ENCODE data around the gene FMN2.

The FMN2 gene

GRCh38 chr1:240198376-240198775 lies 106.7 kb downstream of the FMN2 start:
- DNase-seq (ENCODE audit: low read depth) = no peak

- DNase-seq (ENCODE audit: low read depth) = peak; percentile 10
Measured at GRCh38 chr1:240199758-240200645, 108.3 kb downstream of the FMN2 start.

DNA sequence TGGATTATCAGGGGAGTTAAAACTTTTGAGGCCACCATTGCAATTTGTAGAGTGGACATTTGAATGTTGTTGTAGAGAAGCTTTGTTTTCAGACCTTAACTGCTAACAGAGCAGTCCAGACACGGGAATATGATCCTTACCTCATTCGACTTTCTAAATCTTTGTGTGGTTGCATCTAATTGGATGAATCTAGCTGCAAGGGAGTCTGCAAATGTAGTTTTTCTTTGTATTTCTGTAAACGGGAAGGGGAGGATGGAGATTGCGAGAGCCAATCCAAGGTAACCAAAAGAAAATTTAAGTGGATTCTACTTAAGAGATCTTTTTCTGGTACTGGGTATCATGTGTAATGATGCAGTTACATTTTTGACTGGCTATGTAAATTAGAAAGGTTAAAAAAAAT lies 110.2 kb downstream of the FMN2 start:
- DNase-seq (ENCODE audit: low read depth) = no peak

DNA sequence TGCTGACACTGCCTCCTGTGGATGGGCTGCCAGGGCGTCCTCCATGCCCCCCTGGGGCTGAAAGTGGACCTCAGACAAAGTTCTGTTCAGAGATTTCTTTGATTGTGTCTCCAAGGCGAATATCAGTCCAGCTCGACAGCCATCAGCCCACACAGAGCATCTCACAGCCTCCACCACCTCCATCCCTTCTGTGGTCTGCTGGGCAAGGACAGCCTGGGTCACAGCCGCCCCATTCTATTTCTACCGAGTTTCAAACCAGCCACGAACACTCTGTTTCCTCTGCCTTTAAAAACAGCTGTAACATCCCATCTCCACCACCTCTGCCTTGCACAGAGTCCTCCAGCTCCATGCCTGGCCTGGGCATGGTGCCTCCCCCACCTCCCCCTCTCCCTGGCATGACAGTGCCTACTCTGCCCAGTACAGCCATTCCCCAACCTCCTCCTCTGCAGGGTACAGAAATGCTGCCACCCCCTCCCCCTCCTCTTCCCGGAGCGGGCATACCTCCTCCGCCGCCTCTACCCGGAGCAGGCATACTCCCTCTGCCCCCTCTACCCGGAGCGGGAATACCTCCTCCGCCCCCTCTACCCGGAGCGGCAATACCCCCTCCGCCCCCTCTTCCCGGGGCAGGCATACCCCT lies 115.5 kb downstream of the FMN2 start:
- no peak for DNase-seq (ENCODE audit: low read depth)

DNA sequence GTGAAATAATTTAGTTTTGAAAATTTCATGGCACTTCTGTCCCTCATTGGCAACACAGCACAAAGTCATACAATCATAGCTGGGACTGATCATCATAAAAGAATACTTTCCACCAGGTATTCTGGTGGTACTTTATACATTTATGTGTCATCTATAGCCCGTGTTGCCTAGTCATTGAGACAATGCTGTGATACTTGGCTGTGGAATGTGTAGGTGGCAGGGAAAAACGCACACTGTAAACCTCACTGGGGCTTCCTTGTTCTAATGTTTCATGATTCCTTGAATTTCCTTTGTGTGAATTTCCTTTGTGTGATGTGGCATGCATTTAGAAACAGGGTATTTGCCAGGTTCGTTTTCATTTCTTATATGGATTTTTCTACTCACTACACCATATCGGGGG lies 118.3 kb downstream of the FMN2 start:
- DNase-seq (ENCODE audit: low read depth) = peak; percentile 14

DNA sequence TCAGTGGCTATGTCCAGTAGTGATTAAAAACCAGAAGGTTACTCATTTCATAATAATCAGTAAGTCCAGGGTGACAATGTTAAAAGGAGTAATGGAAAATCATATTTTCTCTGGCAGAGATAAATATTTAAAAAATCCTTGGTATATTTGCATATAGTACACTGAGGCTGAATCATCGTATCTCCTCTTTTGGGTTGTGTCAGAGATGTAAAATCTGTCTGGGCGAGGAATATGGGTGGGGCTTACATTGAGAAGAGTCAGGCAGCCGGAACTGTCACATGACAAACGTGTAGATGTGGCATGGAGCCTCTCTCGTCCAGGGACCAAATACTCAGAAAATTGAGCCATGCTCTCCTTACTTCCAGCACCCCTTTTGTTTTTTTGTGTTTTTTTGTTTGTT lies 120.9 kb downstream of the FMN2 start:
- DNase-seq (ENCODE audit: low read depth) = no peak

GRCh38 chr1:240217403-240217802 lies 125.7 kb downstream of the FMN2 start:
- no peak for DNase-seq (ENCODE audit: low read depth)

DNA sequence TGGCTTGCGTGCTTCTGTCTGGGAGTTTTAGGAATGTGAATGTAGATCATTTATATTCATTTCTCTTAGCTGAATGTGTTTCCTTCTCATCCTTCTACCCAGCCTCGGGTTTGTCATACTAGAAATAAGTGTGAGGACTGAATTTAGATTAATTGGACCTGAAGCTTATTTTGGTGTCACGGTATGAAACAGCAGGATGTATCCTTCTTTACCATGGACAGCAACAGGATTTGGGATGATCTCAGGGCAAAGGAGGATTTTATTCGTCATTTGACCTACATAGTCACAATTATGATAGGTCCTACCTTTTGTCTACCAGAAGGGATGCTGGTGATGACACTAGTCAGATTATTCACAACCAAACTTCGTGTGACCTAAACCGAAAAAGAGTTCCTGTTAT lies 127.4 kb downstream of the FMN2 start:
- no peak for DNase-seq (ENCODE audit: low read depth)

GRCh38 chr1:240226102-240226501 lies 134.4 kb downstream of the FMN2 start:
- no peak for DNase-seq (ENCODE audit: low read depth)

- DNase-seq (ENCODE audit: low read depth) = no peak
Measured at GRCh38 chr1:240230816-240231215, 139.1 kb downstream of the FMN2 start.

GRCh38 chr1:240232530-240232929 lies 140.8 kb downstream of the FMN2 start:
- peak; percentile 45 for DNase-seq (ENCODE audit: low read depth)

DNA sequence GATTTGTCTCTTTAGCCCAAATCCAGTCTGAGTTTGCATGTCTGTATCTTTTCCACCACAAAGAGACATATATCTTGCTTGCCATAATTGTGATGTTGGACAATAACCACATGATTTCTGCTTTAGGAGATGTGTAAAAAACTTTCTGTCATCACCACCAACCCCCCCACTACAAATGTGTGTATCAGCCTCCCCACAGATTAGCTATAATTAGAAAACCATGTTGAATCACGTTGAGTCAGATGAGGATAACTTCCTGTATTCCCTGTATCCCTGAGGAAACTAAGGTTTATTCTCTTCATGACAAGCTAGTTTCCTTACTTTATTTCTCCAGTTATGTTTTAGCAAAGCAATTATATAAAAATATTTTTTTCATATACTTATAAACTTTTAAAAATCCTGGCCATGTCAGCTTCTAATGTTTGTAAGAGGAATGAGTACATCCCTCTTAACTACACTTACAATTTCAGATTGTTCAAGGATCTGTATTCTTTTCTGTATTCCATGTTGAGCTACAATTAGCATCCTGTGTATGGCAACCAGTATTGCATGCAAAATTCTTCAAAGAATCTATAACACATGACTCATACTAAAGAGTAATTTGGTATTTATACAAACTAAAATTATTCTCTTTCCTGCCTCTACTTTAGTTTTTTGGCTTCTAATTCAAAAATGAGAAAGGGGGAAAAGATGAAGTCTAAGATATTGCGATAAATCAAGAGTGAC lies 143.0 kb downstream of the FMN2 start:
- DNase-seq (ENCODE audit: low read depth) = peak; percentile 31

DNA sequence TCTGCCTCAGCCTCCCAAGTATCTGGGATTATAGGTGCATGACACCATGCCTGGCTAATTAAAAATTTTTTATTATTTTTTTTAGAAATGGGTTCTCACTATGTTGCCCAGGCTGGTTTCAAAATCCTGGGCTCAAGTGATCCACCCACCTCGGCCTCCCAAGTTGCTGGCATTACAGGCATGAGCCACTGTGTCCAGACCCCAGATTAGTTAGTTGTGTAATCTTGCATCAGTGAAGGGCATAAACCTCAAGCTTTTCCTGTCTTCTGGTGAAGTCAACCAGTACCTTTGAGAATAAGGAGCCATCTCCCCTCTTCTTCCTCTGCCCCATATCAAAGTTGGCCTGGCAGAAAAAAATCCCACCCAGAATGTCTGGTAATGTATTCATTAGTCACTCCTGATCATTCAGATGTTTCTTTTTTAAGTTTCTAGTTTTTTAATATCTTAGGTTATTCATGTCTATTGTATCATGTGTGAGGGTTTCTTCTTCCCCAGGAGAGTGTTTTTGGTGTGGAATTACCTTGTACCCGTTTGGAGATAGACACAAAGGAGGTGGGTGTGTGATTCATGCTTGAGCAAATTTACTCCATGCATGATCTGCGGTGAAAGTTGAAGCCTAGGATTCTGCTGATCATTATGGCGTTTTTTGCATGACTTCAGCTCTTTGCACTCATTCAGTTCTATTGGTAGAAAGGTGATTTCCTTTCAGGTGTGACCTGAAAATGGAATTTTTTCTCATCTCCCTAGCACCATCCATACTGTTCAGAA lies 144.0 kb downstream of the FMN2 start:
- peak; percentile 40 for DNase-seq (ENCODE audit: low read depth)

GRCh38 chr1:240237305-240237721 lies 145.6 kb downstream of the FMN2 start:
- DNase-seq (ENCODE audit: low read depth) = peak; percentile 71

- DNase-seq (ENCODE audit: low read depth) = no peak
Measured at GRCh38 chr1:240239309-240239708, 147.6 kb downstream of the FMN2 start.

DNA sequence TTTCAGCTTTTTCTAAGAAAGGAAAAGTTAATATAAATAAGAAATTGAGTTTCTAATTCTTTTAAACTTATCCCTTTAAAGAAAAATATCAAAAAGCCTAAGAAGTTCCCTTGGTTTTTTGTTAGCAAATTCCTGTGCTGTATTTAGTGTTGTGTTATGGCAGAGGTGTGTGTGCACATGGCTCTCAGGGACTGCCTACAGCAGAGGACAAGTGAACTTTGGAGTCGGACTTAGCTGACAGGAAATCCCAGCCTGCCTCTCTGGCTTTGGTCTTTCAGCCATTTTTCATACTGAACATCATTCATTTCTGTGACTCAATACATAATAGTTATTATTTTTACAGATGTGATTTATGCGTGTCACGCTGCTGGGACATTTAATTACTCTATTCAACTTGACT lies 149.6 kb downstream of the FMN2 start:
- DNase-seq (ENCODE audit: low read depth) = no peak

DNA sequence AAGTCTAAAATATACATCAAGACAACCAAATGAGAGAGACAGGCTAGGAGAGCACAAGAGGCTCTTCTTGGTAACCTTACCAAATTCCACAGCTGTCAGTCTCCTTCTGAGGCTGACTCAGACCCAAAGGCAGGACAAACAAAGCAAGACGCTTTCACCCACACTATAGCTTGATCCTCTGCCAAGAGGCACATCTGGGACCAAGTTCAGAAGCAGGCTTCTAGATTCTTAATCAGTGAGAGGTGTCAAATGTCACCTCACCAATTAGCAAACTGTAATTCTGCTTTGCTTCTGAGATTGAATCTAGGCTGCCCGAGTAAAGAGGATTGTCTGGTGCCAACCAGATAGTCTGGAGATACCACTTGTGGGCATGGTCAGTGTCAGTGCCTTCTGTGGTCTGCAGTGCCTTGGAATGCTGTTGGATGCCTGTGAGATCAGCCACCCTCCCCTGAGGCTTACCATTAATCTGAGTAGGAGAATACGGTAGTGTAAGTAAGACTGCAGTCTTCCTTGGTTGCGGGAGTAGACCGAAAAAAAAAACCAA lies 151.0 kb downstream of the FMN2 start:
- DNase-seq (ENCODE audit: low read depth) = peak; percentile 84

GRCh38 chr1:240244968-240245628 lies 153.4 kb downstream of the FMN2 start:
- peak; percentile 92 for DNase-seq (ENCODE audit: low read depth)

- DNase-seq (ENCODE audit: low read depth) = no peak
Measured at GRCh38 chr1:240245629-240246020, 153.9 kb downstream of the FMN2 start.

DNA sequence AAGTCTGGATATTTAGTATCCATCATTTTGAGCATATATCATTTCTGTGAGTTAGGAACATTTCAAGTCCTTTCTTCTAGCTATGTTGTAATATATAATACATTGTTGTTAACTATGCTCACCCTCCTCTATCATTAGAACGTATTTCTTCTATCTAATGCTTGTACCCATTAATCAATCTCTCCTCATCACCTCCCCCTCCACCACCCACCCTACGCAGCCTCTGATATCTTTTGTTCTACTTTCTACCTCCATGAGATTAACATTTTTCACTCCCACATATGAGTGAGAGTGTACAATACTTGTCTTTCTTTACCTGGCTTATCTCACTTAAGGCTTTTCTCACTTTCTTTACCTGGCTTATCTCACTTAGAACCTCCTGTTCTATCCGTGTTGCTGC lies 156.2 kb downstream of the FMN2 start:
- no peak for DNase-seq (ENCODE audit: low read depth)

DNA sequence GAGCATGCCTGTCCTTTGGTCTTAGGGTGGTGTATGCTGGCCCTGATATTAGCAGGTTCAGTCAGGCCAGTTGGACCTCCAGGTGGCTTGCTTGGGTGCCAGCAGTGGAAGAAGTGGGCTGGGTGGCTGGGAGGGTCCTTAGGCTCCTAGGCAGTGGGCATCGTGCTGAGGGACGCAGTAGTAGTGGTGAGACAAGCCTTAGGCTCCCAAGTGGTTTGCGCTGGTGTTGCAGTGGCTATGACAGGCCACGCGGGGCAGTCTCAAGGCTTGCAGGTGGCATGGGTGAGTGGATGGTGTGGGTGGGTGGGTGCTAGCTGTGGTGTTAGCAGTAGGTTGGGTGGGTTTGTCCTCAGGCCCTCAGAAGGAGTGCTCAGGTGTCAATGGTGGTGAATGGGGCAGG lies 162.3 kb downstream of the FMN2 start:
- DNase-seq (ENCODE audit: low read depth) = no peak

Measured in iris pigment epithelial cell (primary cell).